Stimulated activated CD4-positive, alpha-beta T cell treated with anti-CD3 and anti-CD28 coated beads, TNF-alpha, amount 100 ng/mL, for 24 hours (primary cell): ENCODE measurements around the gene DUSP22.
"Not testable (repeated sequence)": the region's sequence is repeated elsewhere in the genome, so short reads cannot be mapped to it uniquely, and the experiment has no call there.

Experiments
- DNase-seq, 3 experiments: peaks; one replicate each; pipeline ENCODE4 v3.0.0-alpha.2; 2020; ENCODE audit warnings: low read depth in 3 of 3

DUSP22 gene

GRCh38 chr6:279341-280029, 12.8 kb upstream of the DUSP22 start:
- DNase-seq: no peak

GRCh38 chr6:280775-281468, 11.4 kb upstream of the DUSP22 start:
- DNase-seq: no peak

- no peak for DNase-seq
Observed at GRCh38 chr6:281469-282103, 10.7 kb upstream of the DUSP22 start.

- DNase-seq: no peak
Observed at GRCh38 chr6:282177-282866, 10.0 kb upstream of the DUSP22 start.

GRCh38 chr6:282867-283416, 9.3 kb upstream of the DUSP22 start:
- DNase-seq: no peak

- DNase-seq: no peak
Observed at GRCh38 chr6:284486-284885, 7.8 kb upstream of the DUSP22 start.

- no peak for DNase-seq
Observed at GRCh38 chr6:285030-285771, 7.1 kb upstream of the DUSP22 start.

GRCh38 chr6:285902-286301, 6.4 kb upstream of the DUSP22 start:
- not testable (repeated sequence) for DNase-seq

- DNase-seq: no peak
Observed at GRCh38 chr6:286681-287488, 5.4 kb upstream of the DUSP22 start.

- DNase-seq: no peak
Observed at GRCh38 chr6:287489-287860, 4.8 kb upstream of the DUSP22 start.

- no peak for DNase-seq
Observed at GRCh38 chr6:288866-289265, 3.4 kb upstream of the DUSP22 start.

GRCh38 chr6:290111-290922, 2.0 kb upstream of the DUSP22 start:
- DNase-seq: no peak

- no peak for DNase-seq
Observed at GRCh38 chr6:291204-291696, 1.0 kb upstream of the DUSP22 start.

GRCh38 chr6:292506-293192, 362 bp downstream of the DUSP22 start:
- peak; percentile 28 to 77 (median 45) for DNase-seq

- DNase-seq: peak; percentile 15 to 36 (median 23)
Observed at GRCh38 chr6:293193-294174, 1.2 kb downstream of the DUSP22 start.

- no peak for DNase-seq
Observed at GRCh38 chr6:294656-295565, 2.6 kb downstream of the DUSP22 start.
